Measurements from ENCODE around the gene EWSR1.

Gene EWSR1

GRCh38 chr22:29306175-29306834, 38.2 kb downstream of the EWSR1 start, which contains the start of gene GAS2L1:
GAS2L1 (plus strand) TSS chr22:29306650; CDS start chr22:29308106, 1,456 bp downstream.
- DNase-seq (ENCODE audit: low spot score) = peak; percentile 97

GRCh38 chr22:29306835-29307595, 38.9 kb downstream of the EWSR1 start:
- peak; percentile 88 for DNase-seq (ENCODE audit: low spot score)

DNA sequence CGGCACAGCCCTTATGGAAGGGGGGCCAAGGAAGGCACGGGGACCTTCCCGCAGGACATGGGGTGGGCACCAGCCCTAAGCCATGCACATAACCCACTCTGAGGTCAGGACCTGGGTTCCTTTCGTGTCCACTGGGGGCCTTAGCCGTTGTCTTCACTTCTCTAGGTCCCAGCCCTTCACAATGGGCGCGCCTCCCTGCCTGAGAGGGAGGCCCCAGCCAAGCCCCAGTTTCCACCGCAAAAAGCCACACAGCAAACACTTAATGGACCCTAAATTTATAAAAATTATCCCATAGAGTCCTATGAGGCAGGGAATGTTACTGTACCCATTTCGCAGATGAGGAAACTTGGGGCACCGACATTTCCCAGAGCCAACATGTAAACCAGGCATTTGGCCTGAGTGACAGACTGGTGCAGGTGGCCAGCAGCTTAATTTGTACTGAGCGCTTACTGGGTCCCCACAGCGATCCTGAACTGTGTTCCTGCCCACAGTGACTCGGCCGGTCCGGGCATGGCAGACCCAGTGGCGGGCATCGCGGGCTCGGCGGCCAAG, 39.6 kb downstream of the EWSR1 start:
- DNase-seq (ENCODE audit: low spot score) = no peak

- DNase-seq (ENCODE audit: low spot score) = no peak
These were observed 40.2 kb downstream of the EWSR1 start for GRCh38 chr22:29308148-29308790.

DNA sequence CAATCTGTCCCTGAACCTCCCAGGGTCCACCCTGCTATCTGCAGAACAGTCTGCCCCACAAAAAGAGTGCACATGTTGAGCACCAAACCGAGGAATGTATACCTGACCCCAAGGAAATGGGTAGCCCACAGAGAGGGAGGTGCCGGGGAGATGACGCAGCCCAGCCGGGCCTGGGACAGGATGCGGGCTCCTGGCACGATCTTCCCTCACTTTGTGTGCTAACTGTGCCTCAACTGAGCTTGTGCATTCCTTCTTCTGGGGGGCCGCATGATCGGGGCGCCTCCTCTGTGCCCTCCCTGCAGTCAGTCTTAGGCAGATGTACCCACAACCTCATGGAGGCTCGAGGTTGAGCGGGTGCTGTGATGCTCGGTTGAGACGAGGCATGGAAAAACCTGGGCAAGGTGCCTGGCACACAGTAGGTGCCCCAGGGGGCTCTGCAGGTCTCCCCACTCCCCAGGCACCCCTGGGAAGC, 40.8 kb downstream of the EWSR1 start:
- peak; percentile 91 for DNase-seq (ENCODE audit: low spot score)

DNA sequence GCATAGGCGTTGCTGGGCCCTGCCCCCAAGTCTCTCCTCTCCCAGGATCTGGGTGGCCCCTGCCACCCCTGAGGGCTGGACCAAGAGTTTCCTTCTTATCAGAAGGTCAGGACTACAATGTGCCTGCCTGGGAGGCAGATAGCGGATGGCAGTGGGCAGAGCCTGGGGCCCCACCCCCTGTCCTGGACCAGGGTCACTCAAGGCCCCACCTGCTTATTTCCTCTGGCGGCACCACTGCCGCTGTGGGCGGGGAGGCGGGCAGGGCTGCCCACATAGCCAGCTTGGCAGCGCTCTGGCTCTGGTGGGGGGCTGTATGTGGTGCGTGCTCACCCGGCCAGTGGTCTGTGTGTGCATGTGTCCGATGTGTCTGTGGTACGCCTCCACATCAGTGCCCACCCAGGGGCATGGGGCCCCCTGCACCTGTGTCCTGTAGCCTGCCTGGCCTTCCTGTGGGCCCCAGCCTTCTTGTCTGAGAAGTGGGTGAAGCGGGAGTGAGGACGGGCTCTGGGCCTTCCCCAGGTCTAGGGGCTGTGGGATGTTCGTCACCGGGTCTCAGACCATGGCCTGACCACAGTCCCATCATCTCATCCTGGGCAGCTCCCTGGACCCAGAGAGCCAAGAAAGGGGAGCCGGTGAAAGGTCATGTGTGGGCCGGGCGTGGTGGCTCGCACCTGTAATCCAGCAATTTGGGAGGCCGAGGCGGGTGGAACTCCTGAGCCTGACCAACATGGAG, 41.4 kb downstream of the EWSR1 start:
- no peak for DNase-seq (ENCODE audit: low spot score)

GRCh38 chr22:29310065-29310862, 42.2 kb downstream of the EWSR1 start:
- DNase-seq (ENCODE audit: low spot score) = no peak

DNA sequence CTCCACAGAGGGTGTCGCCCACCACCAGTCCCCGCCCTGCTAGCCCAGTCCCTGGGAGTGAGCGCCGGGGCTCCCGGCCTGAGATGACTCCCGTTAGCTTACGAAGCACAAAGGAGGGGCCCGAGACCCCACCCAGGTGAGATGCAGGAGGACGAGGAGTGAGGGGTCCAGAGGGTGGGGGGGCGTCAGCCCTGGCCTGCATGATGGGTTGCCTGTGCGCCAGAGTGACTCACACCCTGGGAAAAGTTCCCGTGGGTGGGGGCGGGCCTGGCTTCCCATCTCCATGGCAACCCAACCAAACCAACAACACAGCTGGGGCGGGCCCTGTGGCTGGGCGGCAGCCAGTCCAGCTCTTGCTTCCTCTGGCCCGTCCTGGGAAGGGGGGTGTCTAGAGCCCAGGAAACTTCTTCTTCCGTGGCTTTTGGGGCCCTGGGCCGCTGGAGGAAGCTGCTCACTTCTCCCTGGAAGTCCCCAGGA, 42.8 kb downstream of the EWSR1 start:
- peak; percentile 99 for DNase-seq (ENCODE audit: low spot score)

GRCh38 chr22:29311464-29312217, 43.6 kb downstream of the EWSR1 start:
- DNase-seq (ENCODE audit: low spot score) = no peak

GRCh38 chr22:29312218-29313125, 44.4 kb downstream of the EWSR1 start:
- DNase-seq (ENCODE audit: low spot score) = no peak

DNA sequence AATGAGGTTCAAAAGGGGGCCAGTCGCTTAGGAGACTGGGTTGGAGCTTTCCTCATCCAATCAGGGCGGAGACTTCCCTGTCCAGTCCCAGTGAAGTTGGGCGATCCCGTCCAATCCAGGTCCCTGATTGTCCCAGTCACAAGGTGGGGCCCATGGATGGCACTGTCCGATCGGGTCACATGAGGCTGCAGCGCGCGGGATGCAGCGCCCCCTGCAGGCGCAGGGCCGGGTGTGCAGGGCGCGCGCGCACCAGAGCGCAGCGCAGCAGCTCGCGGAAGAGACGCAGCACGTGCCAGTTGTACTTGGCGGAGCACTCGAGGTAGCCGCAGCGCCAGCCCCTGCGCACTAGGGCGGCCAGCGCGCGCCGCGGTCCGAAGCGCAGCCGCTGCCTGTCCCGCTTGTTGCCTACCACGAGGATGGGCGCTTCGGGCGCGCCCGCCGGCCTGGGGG, 45.1 kb downstream of the EWSR1 start:
- DNase-seq (ENCODE audit: low spot score) = peak; percentile 53

DNA sequence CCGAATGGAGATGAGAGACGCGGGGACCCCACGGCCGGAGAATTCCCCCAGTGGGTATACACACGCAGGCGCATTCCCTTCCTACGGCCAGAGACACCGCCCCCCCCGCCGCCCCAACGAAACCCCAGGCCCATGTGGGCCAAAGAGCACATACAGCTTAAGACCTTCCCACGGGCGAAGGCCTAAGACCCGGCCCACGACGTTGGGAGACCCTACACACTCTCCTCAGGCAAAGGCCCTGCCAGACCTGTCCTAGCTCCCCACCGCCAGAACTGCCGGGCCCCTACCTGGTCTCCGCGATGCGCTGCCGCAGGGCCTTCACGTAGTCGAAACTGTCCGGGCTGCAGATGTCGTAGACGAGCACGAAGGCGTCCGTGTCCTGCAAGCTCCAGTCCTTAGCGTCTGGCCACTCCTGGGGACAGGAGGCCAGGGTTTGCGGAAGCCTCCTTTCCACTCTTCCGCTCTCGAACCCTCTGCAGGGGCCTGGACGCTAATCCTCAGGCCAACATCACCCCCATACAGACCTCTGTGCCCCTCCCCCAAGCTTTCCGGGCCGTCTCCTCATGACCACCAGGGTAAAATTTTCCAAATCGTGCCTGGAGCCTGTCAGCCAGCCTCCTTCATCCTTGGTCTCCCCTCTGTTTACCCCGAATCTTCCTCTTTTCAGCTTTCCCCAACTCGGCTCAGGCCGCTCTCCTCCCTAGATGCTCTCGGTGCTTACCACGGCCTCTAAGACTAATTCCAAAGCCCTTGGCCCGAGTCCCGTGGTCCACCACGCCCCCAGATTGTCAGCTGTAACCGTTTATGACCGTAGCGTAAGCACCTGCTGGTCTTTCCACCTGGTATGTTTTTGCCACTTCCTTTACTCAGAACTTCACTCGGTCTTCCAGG, 45.8 kb downstream of the EWSR1 start:
- no peak for DNase-seq (ENCODE audit: low spot score)

DNA sequence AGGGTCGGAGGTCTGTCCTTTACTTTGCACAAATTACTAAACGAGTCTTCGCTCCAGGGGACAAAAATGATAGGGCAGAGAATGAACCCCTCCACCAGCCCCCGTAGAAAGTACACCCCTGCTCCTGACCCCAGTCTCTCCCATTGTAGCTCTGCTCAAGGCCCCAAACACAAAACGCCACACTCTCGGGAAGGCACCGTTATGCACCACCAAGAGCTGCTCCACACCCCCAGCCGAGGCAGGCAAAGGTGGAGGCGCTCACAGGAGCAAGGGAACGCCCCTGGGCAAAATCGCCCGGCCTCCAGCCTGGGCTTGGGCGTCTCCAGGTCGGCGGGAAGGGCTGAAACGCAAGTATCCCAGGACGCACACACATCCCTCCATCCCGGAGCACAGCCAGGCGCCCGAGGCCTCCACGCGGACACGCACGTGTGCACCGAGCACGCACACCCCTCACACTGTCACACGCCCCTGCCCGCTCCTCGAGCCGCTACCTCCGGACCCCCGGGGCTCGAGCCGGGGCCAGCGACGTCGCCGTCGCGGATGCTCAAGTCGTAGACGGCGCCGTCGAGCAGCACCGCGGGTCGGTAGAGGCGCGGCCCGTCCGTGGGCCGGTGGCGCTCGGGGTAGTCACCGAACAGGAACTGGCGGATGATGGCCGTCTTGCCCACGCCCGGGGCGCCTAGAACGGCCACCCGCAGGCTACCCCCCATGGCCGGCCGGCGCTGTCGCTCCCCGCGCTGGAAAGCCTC, 46.6 kb downstream of the EWSR1 start:
- no peak for DNase-seq (ENCODE audit: low spot score)

- DNase-seq (ENCODE audit: low spot score) = no peak
These were observed 47.4 kb downstream of the EWSR1 start, which contains the start of gene RASL10A for GRCh38 chr22:29315286-29316140. RASL10A (minus strand) TSS chr22:29315697; CDS start chr22:29315246, 451 bp downstream.

DNA sequence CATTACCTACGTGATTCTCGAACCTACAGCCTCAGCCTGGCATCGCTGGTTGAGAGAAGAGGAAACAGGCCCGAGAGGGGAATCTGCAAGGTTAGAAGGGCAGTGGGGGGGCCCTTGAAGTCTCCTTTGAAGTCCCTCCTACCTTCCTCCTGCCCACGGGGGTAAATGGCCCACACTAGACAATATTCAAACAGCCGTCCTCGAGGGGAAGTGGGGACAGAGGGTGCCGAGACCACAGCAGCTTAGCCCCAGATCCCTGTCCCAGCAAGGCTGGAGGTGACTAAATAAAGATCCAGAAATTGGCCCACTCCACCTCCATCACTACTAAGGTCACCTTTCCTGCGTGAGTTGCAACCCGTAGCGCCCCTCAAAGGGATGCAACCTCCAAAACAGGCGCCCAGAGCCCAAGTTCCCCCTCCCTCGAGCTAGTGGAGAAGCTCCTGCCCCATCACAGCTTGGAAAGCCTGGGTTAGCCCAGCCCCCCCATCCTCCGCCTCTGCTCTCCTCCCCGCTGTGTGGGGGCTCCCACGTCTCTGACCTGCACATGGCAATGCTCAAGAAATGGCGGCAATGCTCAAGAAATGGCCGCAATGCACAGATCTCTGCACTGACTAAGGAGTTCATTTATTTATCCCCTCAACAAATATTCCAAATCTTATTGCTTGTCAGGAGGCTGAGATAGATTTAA, 48.2 kb downstream of the EWSR1 start:
- no peak for DNase-seq (ENCODE audit: low spot score)
